GM20000 (cell line): ENCODE results near the gene HRH2.

ENCODE experiments used
- DNase-seq: peaks from one replicate; pipeline ENCODE4 v3.0.0; 2012; ENCODE audit warnings: low spot score
- TF ChIP-seq, protein P1 (sequence below): IDR thresholded peaks from 2 replicates; pipeline ENCODE4 v1.5.1; 2012; ENCODE audit warnings: mild to moderate bottlenecking, control low read depth; ENCODE audit errors: extremely low read depth, missing control alignments

The HRH2 gene

DNA sequence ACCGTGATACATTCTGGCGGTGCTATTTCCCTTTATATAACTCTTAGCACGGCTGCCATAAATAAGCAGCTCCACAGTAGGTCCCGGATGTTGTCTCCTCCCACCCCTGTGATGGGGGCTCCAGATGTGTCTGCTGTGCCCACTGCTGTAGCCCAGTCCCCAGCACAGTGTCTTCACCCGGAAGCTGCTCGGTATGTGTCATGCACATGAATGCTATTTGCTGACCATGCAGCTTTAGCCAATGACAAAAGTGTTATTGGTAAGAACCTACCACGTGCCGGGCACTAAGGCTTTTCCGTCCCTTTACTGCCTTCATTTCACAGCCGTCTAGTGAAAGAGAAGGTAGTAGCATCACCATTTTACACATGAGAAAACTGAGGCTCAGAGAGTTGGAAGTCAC lies 20.2 kb downstream of the HRH2 start:
- no peak for DNase-seq
- TF ChIP-seq, protein P1, sequence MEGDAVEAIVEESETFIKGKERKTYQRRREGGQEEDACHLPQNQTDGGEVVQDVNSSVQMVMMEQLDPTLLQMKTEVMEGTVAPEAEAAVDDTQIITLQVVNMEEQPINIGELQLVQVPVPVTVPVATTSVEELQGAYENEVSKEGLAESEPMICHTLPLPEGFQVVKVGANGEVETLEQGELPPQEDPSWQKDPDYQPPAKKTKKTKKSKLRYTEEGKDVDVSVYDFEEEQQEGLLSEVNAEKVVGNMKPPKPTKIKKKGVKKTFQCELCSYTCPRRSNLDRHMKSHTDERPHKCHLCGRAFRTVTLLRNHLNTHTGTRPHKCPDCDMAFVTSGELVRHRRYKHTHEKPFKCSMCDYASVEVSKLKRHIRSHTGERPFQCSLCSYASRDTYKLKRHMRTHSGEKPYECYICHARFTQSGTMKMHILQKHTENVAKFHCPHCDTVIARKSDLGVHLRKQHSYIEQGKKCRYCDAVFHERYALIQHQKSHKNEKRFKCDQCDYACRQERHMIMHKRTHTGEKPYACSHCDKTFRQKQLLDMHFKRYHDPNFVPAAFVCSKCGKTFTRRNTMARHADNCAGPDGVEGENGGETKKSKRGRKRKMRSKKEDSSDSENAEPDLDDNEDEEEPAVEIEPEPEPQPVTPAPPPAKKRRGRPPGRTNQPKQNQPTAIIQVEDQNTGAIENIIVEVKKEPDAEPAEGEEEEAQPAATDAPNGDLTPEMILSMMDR, result no peak

DNA sequence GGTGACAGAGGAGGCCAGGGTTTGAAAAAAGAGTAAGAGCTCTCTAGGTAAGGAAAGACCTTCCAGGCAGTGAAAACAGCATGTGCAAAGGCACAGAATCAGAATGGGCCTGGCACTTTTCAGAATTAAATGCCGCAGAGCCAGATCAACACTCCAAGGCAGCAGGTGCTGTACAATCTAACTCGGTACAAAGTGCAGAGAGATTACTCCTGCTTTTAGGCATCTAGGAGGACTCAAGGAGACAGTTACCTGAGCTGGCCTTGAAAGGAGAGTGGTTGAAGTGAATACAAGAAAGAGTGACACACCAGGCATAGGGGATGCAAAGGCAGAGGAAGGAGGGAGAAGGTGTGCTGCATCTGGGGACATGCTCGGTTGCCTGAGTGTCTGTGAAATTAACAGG lies 21.5 kb downstream of the HRH2 start:
- no peak for DNase-seq
- TF ChIP-seq, protein P1, result no peak

DNA sequence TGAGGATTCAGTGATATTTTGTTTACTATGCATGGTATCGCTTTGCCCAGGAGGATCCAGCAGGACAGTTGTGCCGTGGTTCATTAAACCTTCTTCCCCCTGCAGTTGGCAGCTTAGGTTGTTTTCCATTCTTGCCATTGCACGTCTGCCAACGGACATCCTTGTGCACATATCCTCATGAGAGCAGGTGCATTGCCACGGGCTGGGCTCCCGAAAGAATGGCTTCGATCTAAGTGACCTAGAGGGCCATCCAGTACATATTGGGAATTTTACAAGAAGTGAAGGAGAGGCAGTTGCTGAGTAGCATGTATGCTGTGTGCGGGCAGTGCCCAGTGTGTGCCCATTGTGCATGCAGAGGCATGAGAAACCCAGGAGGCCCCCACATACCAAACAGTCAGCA lies 22.1 kb downstream of the HRH2 start:
- no peak for DNase-seq

DNA sequence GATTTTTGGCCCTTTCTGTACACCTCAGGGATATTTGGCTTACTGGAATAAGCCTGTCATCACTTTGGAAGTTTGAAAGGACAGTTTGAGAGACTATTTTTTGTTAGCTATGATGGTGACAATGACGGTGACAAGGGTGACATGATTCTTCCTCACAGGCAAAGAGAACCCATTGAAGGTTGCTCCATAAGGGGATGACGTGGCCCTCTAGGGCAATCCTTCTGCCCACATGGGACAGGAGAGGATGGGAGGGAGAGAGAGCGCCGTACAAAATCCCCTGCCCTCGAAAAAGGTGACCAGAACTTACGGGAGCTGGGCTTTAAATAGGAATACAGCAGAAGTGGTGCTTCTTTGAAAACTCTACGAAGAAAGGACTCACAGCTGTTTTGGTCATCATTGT lies 22.6 kb downstream of the HRH2 start:
- TF ChIP-seq, protein P1, result no peak
- no peak for DNase-seq

More for the DNA sequence above, 22.1 kb downstream of the HRH2 start:
- TF ChIP-seq, protein P1, result no peak

DNA sequence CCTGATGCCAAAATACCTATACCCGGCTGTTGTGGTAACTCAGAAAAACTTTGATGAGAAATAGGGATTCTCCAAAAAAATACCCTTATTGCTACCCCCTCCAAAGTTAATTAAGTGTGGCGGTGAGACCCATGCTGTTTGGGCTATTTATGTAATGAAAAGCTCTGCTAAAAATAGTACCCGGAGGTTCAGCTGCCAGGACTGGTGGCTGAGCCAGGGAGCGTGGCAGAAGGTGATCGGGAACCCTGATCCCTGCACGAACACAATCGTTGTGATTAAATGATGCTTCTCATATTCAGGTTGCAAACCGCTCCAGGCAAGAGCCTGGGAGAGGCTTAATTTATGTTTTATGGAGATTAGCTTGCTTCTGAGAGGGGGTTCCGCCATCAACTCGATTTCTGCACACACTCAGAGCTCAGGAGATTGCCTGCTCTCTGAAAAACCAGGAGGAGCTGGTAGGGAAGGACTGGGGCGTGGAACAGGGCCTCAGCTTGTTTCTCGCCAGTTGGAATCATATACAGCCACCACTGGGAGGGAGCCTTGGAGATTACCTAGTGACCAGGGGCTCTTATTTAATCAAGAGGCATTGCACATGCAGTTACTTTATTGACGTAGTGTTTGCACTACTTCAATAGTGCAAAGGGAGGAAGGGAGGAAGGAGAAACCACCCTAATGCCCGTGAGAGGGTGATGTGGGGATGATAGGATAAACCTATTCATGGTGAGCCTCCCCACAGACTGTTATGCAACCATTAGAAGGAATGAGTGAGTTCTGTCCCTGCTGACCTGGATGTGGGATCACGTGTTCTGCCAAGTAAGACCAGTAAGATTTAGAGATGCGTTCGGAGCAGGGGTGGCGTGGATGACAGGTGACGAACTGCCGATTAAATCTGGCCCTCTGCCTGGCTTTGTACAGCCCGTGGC lies 23.4 kb downstream of the HRH2 start:
- DNase-seq, result no peak
- TF ChIP-seq, protein P1, result no peak

DNA sequence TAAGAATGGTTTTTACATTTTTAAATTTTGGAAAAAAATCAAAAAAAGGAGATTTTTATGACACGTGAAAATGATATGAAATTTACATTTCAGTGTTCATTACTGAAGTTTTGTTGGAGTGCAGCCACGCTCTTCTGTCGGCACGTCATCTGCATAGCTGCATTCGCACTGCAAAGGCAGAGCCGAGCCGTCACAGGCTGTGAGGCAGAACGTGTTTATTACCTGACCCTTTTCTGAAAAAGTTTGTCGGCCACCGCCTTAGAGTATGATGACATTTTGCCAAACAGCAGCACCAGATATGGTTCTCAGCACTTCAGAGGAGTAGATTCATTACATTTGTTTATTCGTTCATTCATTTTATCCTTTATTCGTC lies 24.1 kb downstream of the HRH2 start:
- no peak for DNase-seq
- TF ChIP-seq, protein P1, result no peak

DNA sequence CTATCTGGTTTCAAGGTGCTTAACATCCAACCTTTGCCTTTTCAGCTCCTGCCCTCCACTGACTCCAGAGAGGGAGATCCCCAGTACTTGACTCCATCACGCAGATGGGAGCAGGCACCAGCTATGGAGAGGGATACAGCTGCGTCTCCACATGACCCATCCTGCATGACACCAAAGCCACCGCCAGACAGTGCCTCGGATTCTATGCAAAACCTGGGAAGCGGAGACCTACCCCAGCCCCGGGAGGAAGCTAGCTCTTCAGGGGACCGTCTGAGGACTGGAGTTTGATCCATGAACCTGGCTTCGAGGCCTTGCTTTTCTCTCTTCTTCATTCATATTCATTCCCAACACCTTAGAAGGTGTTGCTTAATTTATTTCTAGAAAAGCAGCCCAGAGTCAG lies 24.8 kb downstream of the HRH2 start:
- DNase-seq, result no peak
- TF ChIP-seq, protein P1, result no peak
